ENCODE results near the gene ZCCHC18.
A peak's percentile ranks its signal among the peaks of the same experiment; 100 is the strongest.

ZCCHC18 gene

GRCh38 chrX:104134583-104135261, 22.4 kb downstream of the ZCCHC18 start:
- no peak for DNase-seq

DNA sequence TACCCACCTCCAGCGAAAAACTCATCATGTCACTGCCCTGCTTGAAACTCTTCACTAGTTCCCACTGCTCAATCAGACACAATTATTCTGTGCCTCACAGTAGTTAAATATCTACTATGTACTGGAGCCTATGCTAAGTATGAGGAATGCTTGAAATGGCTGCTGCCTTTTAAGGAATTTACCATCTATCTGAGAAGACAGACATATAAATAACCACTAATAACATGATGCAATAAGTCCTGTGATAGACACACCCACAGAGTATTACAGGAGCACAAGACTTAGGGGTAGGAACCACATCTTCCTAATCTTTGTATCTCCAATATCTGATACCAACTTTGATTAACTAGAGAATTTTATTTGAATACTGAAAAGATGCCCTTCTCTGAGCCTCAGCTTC, 23.4 kb downstream of the ZCCHC18 start:
- DNase-seq, result no peak

- peak; percentile 42 to 79 for DNase-seq
These were observed 24.1 kb downstream of the ZCCHC18 start for GRCh38 chrX:104136241-104137019.

DNA sequence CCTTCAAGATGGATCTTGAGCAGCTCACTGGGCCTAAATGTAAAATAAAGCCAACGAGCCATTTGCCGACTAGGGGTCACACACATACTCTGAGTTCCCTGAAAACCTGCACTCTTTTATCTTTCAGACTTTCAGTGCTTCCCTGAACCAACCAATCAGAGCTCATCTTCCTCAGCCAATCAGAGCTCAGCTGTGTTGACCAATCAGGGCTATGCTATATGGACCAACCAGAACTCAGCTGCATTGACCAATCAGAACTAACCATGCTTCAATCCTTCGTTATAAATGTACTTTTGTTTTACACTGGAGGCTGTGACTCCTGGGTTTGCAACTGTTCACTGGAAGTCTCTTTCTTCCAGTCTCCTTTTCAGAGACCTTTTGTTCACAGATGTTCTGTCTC, 25.2 kb downstream of the ZCCHC18 start:
- DNase-seq, result no peak

DNA sequence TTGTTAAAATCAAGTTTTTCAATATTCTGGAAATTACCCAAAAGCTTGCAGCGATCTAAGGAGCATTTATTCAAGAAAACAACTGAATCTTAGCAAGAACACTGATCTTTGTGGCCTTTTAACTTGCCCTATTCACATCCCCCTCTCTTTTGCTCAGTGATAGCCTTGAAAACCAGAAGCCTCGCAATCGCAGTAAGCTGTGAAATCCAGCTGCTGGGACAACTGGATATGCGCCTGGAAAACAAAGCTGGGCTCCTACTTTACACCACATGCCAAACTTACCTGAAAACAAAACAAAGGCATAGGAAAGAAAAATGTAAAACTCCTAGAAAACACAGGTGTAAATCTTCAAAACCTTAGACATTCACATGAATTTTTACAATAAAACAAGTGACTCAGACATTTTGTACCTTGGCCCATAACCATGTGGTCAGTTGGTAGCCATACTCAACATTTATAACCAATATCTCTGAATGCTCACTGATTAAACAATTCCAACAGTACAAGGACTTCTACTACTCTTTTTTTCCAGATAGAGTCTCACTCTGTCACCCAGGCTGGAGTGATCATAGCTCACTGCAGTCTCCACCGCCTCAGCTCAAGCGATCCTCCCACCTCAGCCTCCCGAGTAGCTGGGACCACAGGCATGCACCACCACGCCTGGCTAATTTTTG, 28.9 kb downstream of the ZCCHC18 start:
- no peak for DNase-seq

DNA sequence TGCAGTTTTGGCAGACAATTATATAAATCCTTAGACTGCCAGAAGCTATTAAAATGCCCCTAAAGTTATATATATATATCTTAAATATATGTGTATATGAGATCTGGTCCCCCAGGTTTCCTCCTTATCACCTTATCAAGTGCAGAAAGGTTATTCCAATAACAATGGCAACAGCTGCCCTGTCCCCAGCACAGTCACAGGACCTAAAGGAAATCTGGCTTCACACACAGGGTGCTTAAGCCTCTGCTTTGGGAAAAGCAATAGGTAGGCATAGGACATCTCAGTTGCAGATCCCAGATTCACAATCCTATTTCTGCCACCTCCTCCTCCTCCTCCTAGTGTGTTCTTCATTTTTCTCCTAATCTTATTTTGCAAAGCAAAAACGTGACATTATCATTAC, 38.7 kb downstream of the ZCCHC18 start:
- no peak for DNase-seq

GRCh38 chrX:104156630-104157529, 44.6 kb downstream of the ZCCHC18 start, which contains the start of gene SLC25A53:
Gene SLC25A53, minus strand, starts transcription at chrX:104157009. Its CDS starts 51,752 bp downstream, at chrX:104105257.
- peak; percentile 81 to 83 for DNase-seq

Data from NCI-H187 (cell line).